K562 (cell line): Measurements from ENCODE around the gene LEMD1.

Experiments used
- POLR2A ChIP-seq: fragments of 450-650 bp; conservative IDR thresholded peaks from 2 replicates; pipeline ENCODE4 v1.6.1; 2016
- RCOR1 ChIP-seq, 2 experiments: IDR thresholded peaks; 2 replicates each; pipeline ENCODE4 v1.6.1; 2012; ENCODE audit warnings: low read depth in 2 of 2, low read length in 2 of 2, borderline replicate concordance in 1 of 2, improper control_type of control experiment in 1 of 2
- SRSF7 ChIP-seq: fragments of 200-400 bp; formaldehyde crosslinking; optimal IDR thresholded peaks from 2 replicates; pipeline ENCODE3; 2017; ENCODE audit warnings: mild to moderate bottlenecking, low read depth, low read length
- TAF1 ChIP-seq: IDR thresholded peaks from 2 replicates; pipeline ENCODE4 v1.6.1; 2011; ENCODE audit warnings: mild to moderate bottlenecking, low read length, moderate library complexity; ENCODE audit not compliant: insufficient read depth, control insufficient read depth, severe bottlenecking; ENCODE audit errors: extremely low read depth
- ZFP36 ChIP-seq: fragments of 150-350 bp; IDR thresholded peaks from 2 replicates; pipeline ENCODE4 v1.6.1; 2018; ENCODE audit warnings: low read length, low read depth; ENCODE audit not compliant: partially characterized antibody
- TF ChIP-seq, protein P1 (sequence below): fragments of 450-650 bp; formaldehyde crosslinking; IDR thresholded peaks from 2 replicates; pipeline ENCODE4 v1.4.0; 2020; ENCODE audit warnings: mild to moderate bottlenecking, moderate library complexity
- TF ChIP-seq, protein P2 (sequence below): fragments of 450-650 bp; IDR thresholded peaks from 2 replicates; pipeline ENCODE4 v1.6.1; 2016

DNA sequence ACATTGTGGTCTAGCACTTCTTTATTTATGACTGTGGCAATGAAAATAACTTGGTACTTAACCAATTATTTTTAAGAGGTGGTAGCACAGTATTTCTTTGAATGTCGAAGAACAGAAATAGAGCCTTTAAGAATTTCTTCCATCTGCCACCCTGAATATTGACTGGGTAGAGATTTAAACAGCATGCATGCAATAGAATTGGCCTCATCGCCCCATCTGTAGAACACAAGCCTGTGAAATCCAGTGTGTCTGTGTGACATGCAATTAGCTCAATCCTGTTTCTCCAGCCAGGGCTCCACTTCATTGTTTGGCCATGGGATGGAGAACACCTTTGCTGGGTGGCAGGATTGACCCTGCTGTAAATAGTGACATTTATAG is 48.1 kb downstream of the LEMD1 start:
- TF ChIP-seq ZFP36 (no peak), POLR2A (no peak), RCOR1 (IDR thresholded peaks at IDR 0.05; ENCODE audit: borderline replicate concordance in 1 of 2, low read depth in 2 of 2, low read length in 2 of 2) (no peak), SRSF7 (no peak), TAF1 (no peak)
- TF ChIP-seq, protein P1, sequence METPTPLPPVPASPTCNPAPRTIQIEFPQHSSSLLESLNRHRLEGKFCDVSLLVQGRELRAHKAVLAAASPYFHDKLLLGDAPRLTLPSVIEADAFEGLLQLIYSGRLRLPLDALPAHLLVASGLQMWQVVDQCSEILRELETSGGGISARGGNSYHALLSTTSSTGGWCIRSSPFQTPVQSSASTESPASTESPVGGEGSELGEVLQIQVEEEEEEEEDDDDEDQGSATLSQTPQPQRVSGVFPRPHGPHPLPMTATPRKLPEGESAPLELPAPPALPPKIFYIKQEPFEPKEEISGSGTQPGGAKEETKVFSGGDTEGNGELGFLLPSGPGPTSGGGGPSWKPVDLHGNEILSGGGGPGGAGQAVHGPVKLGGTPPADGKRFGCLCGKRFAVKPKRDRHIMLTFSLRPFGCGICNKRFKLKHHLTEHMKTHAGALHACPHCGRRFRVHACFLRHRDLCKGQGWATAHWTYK (CRISPR knock-in tag) = no peak
- TF ChIP-seq, protein P2, sequence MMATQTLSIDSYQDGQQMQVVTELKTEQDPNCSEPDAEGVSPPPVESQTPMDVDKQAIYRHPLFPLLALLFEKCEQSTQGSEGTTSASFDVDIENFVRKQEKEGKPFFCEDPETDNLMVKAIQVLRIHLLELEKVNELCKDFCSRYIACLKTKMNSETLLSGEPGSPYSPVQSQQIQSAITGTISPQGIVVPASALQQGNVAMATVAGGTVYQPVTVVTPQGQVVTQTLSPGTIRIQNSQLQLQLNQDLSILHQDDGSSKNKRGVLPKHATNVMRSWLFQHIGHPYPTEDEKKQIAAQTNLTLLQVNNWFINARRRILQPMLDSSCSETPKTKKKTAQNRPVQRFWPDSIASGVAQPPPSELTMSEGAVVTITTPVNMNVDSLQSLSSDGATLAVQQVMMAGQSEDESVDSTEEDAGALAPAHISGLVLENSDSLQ = no peak
